HUES6 (cell line): Measurements from ENCODE around the gene PURA.
A peak's percentile ranks its signal among the peaks of the same experiment; 100 is the strongest.

Experiments
- H3K27ac ChIP-seq: 2 replicates; pipeline ENCODE4 v1.7.0; 2013; ENCODE audit warnings: low read depth, mild to moderate bottlenecking, low read length, inconsistent platforms
- H3K27me3 ChIP-seq: 2 replicates; pipeline ENCODE4 v1.6.1; 2013; ENCODE audit warnings: low read length; ENCODE audit not compliant: control insufficient read depth, insufficient read depth
- H3K36me3 ChIP-seq: 2 replicates; pipeline ENCODE4 v1.6.1; 2013; ENCODE audit warnings: low read length; ENCODE audit not compliant: control insufficient read depth, insufficient read depth
- H3K4me1 ChIP-seq: 2 replicates; pipeline ENCODE4 v1.6.1; 2013; ENCODE audit warnings: low read length; ENCODE audit not compliant: control insufficient read depth, insufficient read depth
- H3K4me3 ChIP-seq: 2 replicates; pipeline ENCODE4 v1.5.1; 2013; ENCODE audit warnings: low read depth, low read length
- H3K9ac ChIP-seq: one replicate; pipeline ENCODE4 v1.6.1; 2013; ENCODE audit warnings: mild to moderate bottlenecking, low read length
- H3K9me3 ChIP-seq: 2 replicates; pipeline ENCODE4 v1.6.1; 2013; ENCODE audit warnings: low read depth, low read length; ENCODE audit not compliant: control insufficient read depth, insufficient read depth

Gene PURA

GRCh38 chr5:140140435-140140834 lies 26.5 kb downstream of the PURA start:
- Histone ChIP-seq H3K27ac (no peak overlapping the region), H3K9ac (no peak overlapping the region), H3K4me3 (no peak overlapping the region), H3K27me3 (peaks cover 23% of the 10 kb centered on the region), H3K4me1 (no peaks in the 10 kb centered on the region), H3K36me3 (no peaks in the 10 kb centered on the region), H3K9me3 (no peaks in the 10 kb centered on the region)

GRCh38 chr5:140141241-140141640 lies 27.3 kb downstream of the PURA start:
- H3K9ac ChIP-seq: no peak overlapping the region
- H3K27ac ChIP-seq: no peak overlapping the region
- no peaks in the 10 kb centered on the region for H3K36me3 ChIP-seq
- no peaks in the 10 kb centered on the region for H3K4me1 ChIP-seq
- no peaks in the 10 kb centered on the region for H3K9me3 ChIP-seq
- no peak overlapping the region for H3K4me3 ChIP-seq
- peaks cover 32% of the 10 kb centered on the region for H3K27me3 ChIP-seq

- H3K4me1 ChIP-seq: peaks cover 2% of the 10 kb centered on the region
- H3K9me3 ChIP-seq: no peaks in the 10 kb centered on the region
- no peak overlapping the region for H3K4me3 ChIP-seq
These were observed 28.3 kb downstream of the PURA start for GRCh38 chr5:140142246-140142645.

GRCh38 chr5:140142856-140143255 lies 28.9 kb downstream of the PURA start:
- no peaks in the 10 kb centered on the region for H3K9me3 ChIP-seq
- no peaks in the 10 kb centered on the region for H3K36me3 ChIP-seq
- H3K27me3 ChIP-seq: peaks cover 48% of the 10 kb centered on the region
- H3K9ac ChIP-seq: no peak overlapping the region
- H3K4me1 ChIP-seq: peaks cover 2% of the 10 kb centered on the region
- no peak overlapping the region for H3K4me3 ChIP-seq
- no peak overlapping the region for H3K27ac ChIP-seq

More at GRCh38 chr5:140142246-140142645, 28.3 kb downstream of the PURA start:
- no peak overlapping the region for H3K9ac ChIP-seq
- no peak overlapping the region for H3K27ac ChIP-seq
- no peaks in the 10 kb centered on the region for H3K36me3 ChIP-seq
- H3K27me3 ChIP-seq: peaks cover 42% of the 10 kb centered on the region

GRCh38 chr5:140143521-140144258 lies 29.8 kb downstream of the PURA start:
- no peaks in the 10 kb centered on the region for H3K36me3 ChIP-seq
- H3K4me3 ChIP-seq: no peak overlapping the region
- no peak overlapping the region for H3K27ac ChIP-seq
- H3K27me3 ChIP-seq: peaks cover 56% of the 10 kb centered on the region
- H3K9me3 ChIP-seq: no peaks in the 10 kb centered on the region
- no peak overlapping the region for H3K9ac ChIP-seq
- peaks cover 2% of the 10 kb centered on the region for H3K4me1 ChIP-seq

- peak overlapping the region; percentile 82 for H3K4me3 ChIP-seq
- no peak overlapping the region for H3K9ac ChIP-seq
- H3K36me3 ChIP-seq: no peaks in the 10 kb centered on the region
- no peaks in the 10 kb centered on the region for H3K9me3 ChIP-seq
- H3K27ac ChIP-seq: no peak overlapping the region
- peaks cover 57% of the 10 kb centered on the region for H3K27me3 ChIP-seq
- peaks cover 2% of the 10 kb centered on the region for H3K4me1 ChIP-seq
These were observed 31.3 kb downstream of the PURA start for GRCh38 chr5:140145256-140145655.

GRCh38 chr5:140145818-140146522 lies 32.1 kb downstream of the PURA start:
- H3K4me1 ChIP-seq: peaks cover 2% of the 10 kb centered on the region
- H3K9ac ChIP-seq: peak overlapping the region; percentile 3
- H3K4me3 ChIP-seq: peak overlapping the region; percentile 82
- no peaks in the 10 kb centered on the region for H3K9me3 ChIP-seq
- peaks cover 57% of the 10 kb centered on the region for H3K27me3 ChIP-seq
- no peak overlapping the region for H3K27ac ChIP-seq
- no peaks in the 10 kb centered on the region for H3K36me3 ChIP-seq

GRCh38 chr5:140146523-140146842 lies 32.6 kb downstream of the PURA start:
- Histone ChIP-seq H3K4me1 (peaks cover 2% of the 10 kb centered on the region), H3K27ac (no peak overlapping the region), H3K4me3 (peak overlapping the region; percentile 82), H3K36me3 (no peaks in the 10 kb centered on the region), H3K9me3 (no peaks in the 10 kb centered on the region), H3K27me3 (peaks cover 56% of the 10 kb centered on the region), H3K9ac (peak overlapping the region; percentile 3)

- Histone ChIP-seq H3K27me3 (peaks cover 52% of the 10 kb centered on the region), H3K9me3 (no peaks in the 10 kb centered on the region), H3K9ac (no peak overlapping the region), H3K4me3 (no peak overlapping the region), H3K27ac (no peak overlapping the region), H3K4me1 (peaks cover 9% of the 10 kb centered on the region), H3K36me3 (no peaks in the 10 kb centered on the region)
These were observed 33.6 kb downstream of the PURA start for GRCh38 chr5:140147460-140147859.

GRCh38 chr5:140148508-140148907 lies 34.6 kb downstream of the PURA start:
- Histone ChIP-seq H3K36me3 (no peaks in the 10 kb centered on the region), H3K27me3 (peaks cover 52% of the 10 kb centered on the region), H3K9me3 (no peaks in the 10 kb centered on the region), H3K27ac (no peak overlapping the region), H3K4me1 (peaks cover 16% of the 10 kb centered on the region), H3K4me3 (no peak overlapping the region), H3K9ac (no peak overlapping the region)

GRCh38 chr5:140150201-140150600 lies 36.3 kb downstream of the PURA start:
- no peak overlapping the region for H3K4me3 ChIP-seq
- H3K4me1 ChIP-seq: peaks cover 25% of the 10 kb centered on the region
- H3K27ac ChIP-seq: no peak overlapping the region
- no peaks in the 10 kb centered on the region for H3K9me3 ChIP-seq
- peaks cover 50% of the 10 kb centered on the region for H3K27me3 ChIP-seq
- H3K36me3 ChIP-seq: no peaks in the 10 kb centered on the region
- H3K9ac ChIP-seq: no peak overlapping the region
